GM18517 (cell line): ENCODE measurements around the gene WNK2.

Experiments
- ATAC-seq: cut with Tn5 transposase; IDR thresholded peaks from one replicate; pipeline ENCODE4 v1.9.1; 2021; ENCODE audit warnings: mild to moderate bottlenecking, moderate library complexity; ENCODE audit not compliant: unreplicated experiment

WNK2 gene

DNA sequence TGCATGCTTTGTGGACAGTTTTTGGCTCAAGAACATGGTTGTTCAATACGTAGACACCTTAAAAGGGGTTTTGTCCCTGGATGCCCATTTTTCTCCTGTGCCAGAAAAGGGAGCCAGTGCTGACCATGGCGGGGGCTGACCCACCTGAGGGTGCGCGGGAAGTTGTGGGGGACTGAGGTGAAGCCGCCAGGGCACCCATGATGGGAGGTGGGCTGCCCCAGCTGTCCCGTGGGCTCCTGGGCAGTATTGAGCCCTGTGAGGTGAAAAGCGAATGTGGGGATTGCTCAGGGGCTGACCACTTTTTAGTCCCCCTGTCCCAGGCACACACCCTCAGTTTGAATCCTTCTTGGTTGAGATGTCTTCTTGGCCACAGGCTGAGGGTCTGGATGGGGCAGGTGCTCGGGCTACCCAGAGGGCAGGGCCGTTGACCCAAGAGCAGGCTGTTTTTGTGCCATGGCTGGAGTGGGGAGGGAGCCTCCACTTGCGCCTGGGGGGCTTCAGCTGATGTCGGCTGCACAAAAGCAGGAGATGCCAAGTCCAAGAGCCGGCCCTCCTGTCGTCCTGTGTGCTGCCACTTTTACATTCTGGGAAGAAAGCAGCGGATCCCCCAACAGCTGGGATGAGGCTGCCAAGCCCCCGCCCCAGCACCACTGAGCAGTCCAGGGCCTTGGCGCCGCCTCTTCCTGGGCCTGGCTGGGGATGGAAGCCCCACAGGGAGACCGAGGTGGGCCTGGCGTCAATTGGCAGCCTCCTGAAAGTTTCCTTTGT is 120.1 kb downstream of the WNK2 start:
- no peak for ATAC-seq

DNA sequence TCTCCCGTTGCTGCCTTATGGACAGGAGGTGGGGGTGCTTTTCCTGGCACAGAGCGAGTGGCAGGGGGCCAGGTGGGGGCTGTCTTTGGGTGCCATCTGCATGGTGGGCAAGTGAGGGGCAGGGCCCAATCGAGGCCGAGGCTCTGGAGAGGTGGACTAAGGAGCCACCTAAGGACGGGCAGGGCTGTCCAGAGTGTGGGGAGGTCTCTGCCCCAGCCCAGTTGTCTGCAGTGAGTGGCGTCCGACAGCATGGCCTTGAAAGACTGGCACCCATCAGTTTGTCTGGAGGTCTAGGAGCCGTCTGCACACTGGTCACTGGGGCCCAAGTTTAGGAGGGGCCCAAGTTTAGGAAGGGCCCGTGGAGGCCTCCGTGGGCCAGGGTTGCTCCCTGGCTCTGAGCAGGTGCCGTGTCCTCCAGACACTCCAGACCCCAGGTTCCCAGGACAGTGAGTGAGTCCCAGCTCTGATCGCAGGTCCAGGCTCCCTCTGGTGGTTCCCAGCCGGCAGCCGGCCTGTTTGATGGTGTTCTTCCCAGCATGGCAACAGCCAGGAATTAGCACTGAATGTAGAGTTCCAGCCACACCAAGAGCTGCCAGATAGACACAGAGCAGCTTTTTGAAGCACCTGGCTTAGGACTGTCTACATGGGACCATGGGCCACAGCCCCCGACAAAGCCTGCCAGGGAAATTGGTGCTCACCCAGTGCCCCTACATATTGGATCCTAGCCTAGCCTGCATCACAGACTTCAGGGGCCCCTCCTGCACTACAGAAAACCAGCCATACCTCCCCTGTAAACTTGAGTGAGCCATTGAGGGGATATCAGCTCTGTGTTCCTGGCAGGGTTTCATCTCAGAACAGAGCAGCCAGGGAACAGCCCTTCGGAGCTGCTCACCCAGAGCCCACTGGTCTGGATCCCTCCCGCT is 120.9 kb downstream of the WNK2 start:
- no peak for ATAC-seq

DNA sequence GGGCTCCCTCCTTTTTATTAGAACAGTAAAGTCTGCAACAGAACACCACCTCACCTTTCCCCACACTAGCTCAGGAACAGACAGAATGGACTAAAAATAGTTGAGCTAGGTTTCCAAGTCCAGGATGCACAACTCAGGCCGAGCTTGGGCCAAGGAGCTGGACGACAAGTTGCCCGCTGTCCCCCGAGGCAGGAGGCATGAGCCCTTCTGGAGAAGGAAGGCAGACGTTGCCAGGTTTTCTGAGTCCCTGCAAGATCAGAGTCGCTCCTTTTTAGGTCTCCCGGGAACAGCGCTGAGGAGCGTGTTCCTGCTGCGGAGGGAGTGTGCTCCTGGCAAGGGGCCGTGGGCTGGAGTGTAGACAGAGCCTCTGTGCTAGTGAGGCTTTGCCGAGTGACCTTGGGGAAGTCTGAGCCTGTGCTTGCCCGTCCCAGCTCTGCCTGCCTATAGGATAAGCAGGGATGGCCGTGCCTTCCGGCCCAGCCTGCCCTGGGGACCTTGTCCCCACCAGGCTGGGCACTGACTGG is 121.6 kb downstream of the WNK2 start:
- no peak for ATAC-seq

DNA sequence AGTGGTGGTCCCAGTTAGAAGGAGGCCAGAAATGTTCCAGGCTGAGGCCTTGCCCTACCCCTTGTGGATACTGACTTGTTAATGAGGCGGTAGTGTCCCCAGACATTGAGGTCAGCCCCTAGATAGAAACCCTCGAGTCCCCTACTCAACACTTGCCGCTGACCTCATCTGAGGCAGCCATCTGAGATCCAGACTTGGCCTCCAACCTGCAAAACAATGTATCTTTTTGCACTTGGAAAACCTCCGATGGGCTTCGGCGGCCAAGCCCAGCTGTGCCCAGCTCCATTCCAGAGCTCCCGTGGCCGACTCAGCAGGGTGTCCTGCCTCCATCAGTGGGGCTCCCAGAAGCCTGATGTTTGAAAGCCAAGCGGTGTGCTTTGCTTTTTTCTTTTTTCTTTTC is 122.1 kb downstream of the WNK2 start:
- ATAC-seq = no peak

DNA sequence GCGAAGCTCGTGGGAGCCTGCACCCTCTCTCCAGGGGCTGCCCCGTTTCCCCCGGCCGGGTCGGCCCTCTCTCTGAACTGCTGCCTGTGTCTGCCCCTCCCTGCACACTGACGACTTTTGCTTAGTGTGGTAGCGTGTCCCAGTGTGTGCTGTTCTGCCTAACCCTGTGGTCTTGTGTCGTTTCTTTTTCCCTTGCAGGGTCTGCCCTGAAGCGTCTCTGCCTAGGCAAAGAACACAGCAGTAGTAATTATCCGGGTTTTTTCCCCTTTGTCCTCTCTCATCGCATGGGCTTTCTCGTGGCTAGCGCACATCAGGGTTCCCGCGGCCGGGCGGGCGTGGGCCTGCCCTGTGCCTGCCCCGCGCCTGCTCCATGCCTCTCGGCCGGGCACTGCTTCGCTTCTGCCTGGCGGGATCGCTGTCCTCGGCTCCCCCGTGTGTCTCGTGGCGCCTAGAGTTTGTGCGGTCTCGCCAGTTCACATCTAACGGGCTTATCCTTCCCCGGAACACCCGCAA is 122.7 kb downstream of the WNK2 start:
- ATAC-seq = no peak

DNA sequence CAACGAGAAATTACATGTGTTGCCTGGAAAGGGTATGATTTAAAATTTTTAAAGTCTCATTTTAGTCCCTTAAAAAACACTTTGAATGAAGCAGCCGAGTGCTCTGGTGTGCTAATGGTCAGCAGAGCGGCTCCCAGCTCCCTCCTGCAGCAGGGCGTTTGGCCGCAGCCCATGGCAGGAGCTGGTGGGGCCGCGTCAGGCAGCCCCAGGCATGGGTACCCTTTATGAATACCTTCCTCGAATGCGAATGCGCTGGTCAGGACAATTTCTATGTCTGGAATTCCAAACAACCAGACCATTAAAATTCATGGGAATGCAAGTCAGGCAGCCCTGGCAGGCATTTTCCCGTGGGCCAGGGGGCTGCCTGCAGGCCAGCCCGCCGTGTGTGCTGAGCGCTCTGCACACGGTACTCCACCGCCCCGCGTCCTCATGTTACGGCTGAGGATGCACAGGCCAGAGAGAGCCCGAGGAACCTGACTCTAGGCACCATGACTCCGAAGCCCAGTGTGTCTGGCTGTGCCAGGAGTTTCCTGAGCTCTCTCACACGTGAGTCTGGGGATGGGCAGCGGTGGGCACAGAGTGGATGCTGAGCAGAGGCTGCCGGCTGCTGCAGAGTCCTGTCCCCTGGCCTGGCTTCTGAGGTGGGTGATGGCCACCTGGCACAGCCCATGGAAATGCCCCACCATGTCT is 123.7 kb downstream of the WNK2 start:
- ATAC-seq = no peak

DNA sequence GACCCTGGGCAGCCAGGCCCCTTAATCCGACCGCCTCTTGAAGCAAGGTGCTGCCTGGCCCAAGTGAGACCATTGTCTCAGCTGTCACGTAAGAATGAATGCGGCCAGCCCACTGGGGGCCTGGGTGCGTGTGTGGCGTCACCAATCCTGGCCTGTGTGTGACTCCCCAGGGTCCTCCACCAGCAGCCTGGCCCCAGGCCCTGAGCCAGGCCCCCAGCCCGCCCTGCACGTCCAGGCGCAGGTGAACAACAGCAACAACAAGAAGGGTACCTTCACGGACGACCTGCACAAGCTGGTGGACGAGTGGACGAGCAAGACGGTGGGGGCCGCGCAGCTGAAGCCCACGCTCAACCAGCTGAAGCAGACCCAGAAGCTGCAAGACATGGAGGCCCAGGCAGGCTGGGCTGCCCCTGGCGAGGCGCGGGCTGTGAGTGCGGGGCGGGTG is 124.2 kb downstream of the WNK2 start:
- ATAC-seq = no peak

DNA sequence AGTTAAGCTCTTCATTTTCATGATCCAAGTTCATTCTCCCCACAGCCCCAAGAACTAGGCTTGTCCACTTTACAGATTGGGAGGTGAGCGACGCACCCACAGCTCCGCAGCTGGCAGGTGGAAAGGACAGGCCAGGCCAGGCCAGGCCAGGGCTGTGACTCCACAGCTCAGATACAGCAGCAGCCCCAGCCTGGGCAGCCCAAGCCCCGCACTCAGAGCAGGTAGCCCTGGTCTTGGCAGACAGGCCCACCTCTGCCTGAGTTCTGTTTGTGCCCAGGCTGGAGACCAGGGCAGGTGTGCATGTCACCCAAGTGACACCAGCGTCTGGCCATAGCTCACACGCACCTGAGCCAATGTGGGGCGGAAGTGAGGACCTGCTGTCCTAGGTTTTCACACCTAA is 124.7 kb downstream of the WNK2 start:
- no peak for ATAC-seq

DNA sequence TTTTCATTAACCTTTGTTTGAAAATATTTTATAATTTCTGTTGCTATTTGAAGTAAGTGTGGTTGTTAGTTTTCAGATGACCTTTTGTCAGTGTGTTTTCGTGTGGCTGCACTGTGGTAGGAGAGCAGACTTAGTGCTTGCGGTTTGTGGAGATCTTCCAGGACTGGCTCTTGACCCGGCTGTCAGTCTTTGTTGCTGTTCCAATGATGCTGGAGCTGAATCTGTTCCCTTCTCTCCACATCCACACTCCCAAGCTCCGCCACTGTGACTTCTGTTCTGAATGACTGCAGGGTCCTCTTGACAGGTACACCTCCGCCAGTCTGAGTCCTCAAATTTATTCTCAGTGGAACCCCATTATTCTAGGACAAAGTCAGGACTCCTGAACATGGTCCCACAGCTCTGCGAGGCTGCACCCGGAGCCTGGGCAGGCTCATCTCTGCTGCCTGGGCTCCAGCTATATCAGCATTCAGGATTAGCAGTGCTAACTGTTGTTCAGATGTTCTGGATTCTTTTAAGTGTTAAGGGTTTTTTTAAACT is 126.0 kb downstream of the WNK2 start:
- no peak for ATAC-seq

DNA sequence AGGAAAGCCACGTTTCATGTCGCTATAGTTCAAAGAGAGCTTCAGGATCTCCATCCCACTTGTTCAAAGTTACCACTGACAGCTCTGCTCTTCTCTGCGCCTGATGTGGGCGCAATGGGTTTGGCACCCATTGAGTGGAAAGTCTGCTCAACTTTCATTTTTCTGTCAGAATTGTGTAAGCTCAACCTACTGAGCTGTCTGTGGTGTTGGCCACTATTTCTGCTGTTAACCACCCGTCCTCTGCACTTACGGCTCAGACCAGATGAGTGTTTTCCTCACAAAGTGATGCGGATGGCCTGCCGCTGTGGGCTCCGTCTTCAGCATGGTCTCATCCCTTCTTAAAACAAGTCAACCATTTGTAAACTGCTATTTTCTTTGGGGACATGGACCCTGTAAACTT is 131.2 kb downstream of the WNK2 start:
- no peak for ATAC-seq

DNA sequence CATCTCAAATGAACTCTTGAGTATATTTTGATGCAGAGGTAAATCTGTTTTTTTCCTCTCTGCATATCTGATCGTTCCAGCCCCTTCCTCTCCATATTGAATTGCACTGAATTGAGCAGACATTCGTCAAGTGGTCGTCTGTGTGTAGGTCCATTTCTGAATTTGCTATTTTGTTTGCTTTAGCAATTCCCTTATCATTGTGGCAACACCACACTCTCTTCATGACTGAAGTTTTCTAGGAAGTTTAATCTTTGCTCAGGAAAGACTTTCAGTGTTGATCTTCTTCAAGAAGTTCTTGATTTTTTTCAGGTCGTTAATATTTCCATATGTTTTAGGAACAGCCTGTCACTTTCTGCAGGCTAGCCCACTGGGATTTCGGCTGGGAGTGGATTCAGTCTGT is 132.0 kb downstream of the WNK2 start:
- ATAC-seq = no peak

DNA sequence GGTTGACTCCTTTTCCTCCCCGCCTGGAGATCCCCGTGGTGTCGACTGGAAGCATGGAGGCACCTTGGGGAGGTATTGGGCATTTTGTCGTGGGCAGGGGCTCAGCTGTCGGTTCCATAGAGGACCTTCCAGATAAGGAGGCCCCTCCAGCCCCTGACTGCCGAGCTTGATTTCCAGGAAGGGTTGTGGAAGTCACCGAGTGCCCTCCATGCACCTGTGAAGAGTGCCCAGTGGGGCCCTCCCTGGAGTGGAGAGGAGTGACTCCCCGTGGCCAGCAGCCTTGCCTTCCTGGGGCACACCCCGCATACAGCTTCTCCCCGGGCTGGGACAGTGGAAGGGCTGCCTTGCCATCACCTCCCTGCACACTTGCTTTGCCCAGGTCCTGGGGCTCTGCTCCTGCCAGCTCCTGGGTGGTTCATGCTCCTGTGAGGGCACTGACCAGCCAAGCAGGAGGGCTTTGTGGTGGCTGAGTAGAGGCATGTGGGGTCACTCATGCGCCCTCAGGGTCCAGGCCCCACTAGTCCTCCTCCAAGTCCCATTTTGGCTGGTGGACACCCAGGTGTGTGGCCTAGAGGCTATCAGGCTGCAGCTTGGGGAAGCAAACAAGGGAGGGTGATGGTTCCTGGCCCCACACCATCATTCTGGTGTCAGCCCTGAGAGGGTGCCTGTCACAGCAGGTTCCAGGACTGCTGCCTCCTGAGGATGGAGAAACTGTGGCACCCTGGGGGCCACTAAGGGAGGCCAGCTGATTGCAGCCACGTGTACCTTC is 133.0 kb downstream of the WNK2 start:
- no peak for ATAC-seq

DNA sequence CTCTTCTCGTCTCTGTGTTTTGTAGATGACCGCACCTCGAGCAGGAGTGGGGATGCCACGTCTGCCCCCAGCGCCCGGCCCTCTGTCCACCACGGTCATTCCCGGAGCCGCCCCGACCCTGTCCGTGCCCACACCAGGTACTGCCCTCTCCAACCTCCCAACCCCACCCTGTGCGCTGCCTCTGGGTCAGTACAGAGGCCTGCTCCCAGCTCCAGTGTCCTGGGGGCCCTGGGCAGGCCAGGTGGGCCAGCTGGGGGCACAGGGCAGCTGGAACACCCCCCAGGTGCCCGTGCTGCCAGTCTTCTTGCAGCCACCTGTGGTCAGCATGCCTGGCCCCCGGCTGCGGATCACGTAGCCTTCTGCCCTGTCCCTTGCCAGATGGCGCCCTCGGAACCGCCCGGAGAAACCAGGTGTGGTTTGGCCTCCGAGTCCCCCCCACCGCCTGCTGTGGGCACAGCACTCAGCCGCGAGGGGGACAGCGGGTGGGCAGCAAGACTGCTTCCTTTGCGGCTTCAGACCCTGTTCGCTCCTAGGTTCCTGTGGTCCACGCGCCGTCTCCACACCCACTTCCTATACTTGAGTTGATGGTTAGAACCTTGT is 133.7 kb downstream of the WNK2 start:
- ATAC-seq = no peak

DNA sequence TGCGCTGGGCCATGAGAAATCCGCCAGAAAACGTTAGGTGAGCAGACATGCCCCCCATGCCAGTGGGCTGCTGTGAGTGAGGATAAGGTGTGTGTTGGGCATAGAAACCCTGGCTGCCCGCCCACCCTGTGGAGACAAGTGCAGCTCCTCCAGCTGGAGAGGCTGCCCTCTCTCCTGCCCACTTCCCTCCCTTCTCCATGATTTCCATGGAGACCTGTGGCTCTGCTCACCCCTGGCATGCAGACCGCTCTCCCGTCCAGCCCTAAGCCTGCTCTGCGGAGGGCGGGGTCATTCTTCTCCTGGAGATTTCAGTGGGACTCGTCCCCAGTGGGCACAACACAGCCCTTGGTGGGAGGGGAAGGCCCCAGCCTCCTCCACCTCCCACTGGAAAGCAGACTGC is 134.5 kb downstream of the WNK2 start:
- ATAC-seq = no peak

DNA sequence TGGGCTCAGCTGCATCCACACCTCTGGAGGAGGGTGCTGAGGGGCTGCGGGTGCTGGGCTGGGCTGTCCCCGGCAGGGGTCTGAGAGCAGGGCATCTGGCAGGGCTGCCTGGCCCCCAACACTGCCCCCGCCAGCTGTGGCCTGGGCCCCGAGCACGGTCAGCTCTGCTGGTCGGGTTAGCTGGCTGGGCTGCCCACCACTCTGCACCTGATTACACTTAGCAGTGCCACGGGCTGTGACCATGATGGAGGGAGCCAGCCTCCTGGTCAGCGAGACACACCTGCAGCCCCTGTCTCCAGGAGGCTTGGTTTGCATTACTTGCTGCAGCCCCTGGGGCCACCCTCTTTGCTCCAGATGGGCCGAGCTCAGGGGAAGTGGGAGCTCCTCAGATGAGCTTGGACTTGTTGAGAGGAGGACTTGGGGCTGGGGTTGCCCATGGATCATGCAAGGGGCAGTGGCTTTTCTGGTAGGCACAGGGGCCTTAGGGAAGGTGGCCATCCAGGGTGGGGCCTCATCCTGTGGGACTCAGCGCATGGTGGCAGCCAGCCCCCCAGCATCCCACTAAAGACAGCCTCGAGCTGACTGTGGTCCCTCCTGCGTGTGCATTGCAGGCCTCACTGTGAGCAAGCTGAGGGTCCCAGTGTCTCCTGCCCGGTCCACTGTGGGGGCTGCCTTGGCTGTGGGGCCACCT is 135.5 kb downstream of the WNK2 start:
- ATAC-seq = no peak

DNA sequence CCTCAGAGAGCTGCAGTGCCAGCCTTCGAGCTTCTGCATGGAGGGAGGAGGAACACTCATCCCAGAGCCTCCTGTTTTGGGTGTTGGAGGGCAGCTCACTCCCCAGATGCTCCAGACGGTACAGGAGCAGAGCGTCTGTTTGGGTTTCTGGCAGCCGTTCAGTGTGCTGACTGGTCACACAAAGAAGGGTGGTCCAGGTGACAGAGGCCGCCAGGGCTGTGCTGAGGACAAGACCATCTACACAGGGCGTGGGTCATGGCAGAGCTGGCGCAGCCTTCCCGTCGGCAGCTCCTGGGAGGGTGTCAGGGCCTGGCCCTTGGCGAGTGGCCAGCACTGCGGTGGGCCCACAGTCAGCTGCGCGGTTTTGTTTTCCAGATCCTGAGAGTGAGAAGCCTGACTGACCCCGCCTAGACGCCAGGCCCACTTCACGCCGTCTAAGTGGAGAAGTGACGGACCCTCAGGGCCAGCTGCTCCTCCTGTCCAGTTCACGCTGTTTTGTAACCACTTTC is 136.1 kb downstream of the WNK2 start:
- ATAC-seq = no peak

DNA sequence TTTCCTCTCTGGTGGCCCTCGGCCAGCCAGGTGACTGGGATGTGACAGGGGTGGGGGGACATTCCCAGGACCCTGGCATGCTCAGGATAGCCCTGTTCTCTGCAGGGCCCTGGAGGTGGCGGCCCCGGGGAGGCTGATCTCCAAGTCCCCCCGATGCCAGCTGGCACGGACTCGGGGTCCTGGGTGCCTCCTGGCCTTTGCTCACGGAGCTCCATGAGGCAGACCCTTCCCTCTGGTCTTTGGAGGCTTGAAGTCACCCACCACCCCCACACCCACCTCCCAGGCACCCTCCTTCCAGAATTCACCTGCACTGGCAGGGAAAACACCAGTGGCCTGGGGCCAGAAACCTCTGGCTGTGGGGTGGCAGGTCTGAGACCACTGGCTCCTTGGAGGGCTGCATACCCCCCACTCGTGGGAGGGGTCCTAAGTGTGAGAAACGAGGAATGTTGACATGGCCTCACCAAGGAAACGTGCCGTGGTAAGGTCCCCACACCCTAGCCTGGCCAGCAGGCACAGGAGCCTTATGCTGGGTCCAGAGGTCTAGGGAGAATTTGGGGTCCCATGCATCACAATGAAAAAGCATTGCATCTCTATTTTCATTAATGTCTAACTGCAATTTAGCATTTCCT is 136.8 kb downstream of the WNK2 start:
- no peak for ATAC-seq

DNA sequence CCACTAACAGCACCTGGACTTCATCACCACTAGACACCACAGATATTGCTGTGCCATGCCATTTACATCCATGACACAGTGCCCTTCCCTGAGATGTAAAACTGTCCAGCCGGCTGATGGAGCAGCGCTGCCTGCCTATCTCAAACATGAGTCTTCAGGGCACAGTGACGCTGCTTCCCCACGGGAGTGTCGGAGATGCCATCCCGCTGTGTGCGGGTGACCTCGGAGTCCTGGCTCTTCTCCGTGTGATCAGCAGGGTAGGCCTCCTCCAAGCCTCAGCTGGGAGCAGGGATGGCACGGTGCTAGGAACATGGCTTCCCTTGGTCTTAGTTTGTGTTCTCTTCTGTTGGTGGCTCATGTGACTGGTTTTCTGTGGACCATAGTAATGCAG is 137.3 kb downstream of the WNK2 start:
- no peak for ATAC-seq
